GM06990 (cell line): ENCODE results near the gene NTF3.

ENCODE experiments used
- DNase-seq: peaks from one replicate; pipeline ENCODE4 v3.0.0-alpha.2; 2011; ENCODE audit not compliant: insufficient read length; ENCODE audit errors: extremely low read depth
- H3K27me3 ChIP-seq: replicated peaks from 2 replicates; pipeline ENCODE4 v1.6.0; 2011; ENCODE audit warnings: low read length; ENCODE audit not compliant: control insufficient read depth, insufficient read depth
- H3K36me3 ChIP-seq: 2 replicates; pipeline ENCODE4 v1.5.1; 2011; ENCODE audit warnings: low read length; ENCODE audit not compliant: control insufficient read depth, insufficient read depth
- H3K4me3 ChIP-seq: replicated peaks from 2 replicates; pipeline ENCODE4 v1.5.1; 2011; ENCODE audit warnings: low read depth, mild to moderate bottlenecking, control low read depth, low read length
- CTCF ChIP-seq: IDR thresholded peaks from 2 replicates; pipeline ENCODE4 v1.5.1; 2011; ENCODE audit warnings: low read length, control low read depth, mild to moderate bottlenecking, inconsistent platforms; ENCODE audit not compliant: insufficient read depth, poor library complexity, severe bottlenecking

Gene NTF3

DNA sequence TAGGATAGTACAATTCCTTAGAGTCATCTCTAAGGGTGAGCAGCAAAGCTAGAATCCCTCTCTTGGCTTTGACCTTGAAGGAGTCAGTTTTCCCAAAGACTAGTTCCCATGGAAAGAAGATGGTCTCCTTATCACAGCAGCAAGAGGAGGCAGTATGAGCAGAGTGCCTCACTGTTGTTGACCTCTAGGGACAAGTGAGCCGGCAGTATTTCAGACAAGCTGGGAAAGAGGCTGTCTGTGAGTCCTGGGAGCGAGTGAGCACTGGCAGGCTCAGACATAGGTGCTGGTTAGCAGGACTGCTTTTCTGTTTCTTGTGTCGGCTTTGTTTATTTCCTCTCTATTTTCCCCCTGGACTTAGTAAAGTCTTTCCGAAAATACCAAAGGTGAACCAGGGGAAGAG, 60.7 kb downstream of the NTF3 start:
- no peaks in the 10 kb centered on the region; the same call in 1 of the 2 replicates for H3K27me3 ChIP-seq
- H3K36me3 ChIP-seq = no peaks in the 10 kb centered on the region
- DNase-seq = no peak
- no peak for TF ChIP-seq CTCF
- H3K4me3 ChIP-seq = no peak overlapping the region

DNA sequence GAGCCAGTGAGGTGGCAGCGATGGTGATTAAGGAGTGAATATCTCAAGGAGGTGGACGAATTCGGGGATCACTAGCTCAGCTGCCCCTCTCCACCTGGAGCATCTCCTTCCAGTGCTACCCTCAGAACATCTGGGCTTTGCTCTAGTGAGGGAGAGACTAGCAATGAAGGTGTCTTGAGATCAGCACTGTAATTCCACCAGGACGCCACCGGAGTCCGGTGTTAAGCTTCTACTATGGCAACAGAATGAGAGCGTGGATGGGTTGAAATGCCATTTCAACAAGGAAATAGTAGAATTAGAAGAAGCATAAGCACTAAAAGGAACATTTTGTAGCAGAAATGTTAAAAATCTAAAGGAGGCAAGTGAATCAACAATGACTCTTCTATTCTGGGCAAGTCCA, 61.1 kb downstream of the NTF3 start:
- no peak for TF ChIP-seq CTCF

GRCh38 chr12:5494343-5494742, 62.4 kb downstream of the NTF3 start:
- Histone ChIP-seq H3K4me3 (no peak overlapping the region), H3K27me3 (no peaks in the 10 kb centered on the region; the same call in 1 of the 2 replicates), H3K36me3 (no peaks in the 10 kb centered on the region)
- no peak for TF ChIP-seq CTCF
- DNase-seq = no peak

More for the DNA sequence above, 61.1 kb downstream of the NTF3 start:
- no peak for DNase-seq
- Histone ChIP-seq H3K36me3 (no peaks in the 10 kb centered on the region), H3K4me3 (no peak overlapping the region), H3K27me3 (no peaks in the 10 kb centered on the region; the same call in 1 of the 2 replicates)

- no peak for DNase-seq
- no peaks in the 10 kb centered on the region; the same call in none of the 2 replicates for H3K27me3 ChIP-seq
- no peak for TF ChIP-seq CTCF
- no peak overlapping the region for H3K4me3 ChIP-seq
- no peaks in the 10 kb centered on the region for H3K36me3 ChIP-seq
Measured at GRCh38 chr12:5497329-5498053, 65.6 kb downstream of the NTF3 start.

- DNase-seq = no peak
- H3K27me3 ChIP-seq = no peaks in the 10 kb centered on the region; the same call in none of the 2 replicates
- no peak for TF ChIP-seq CTCF
- no peak overlapping the region for H3K4me3 ChIP-seq
- no peaks in the 10 kb centered on the region for H3K36me3 ChIP-seq
Measured at GRCh38 chr12:5498076-5498475, 66.2 kb downstream of the NTF3 start.
